Sigmoid colon (tissue), 4 donors: ENCODE data around the gene RITA1.

Experiments used
- POLR2A ChIP-seq, 2 donors: fragments of 450-650 bp; IDR thresholded peaks; one replicate each; pipeline ENCODE4 v1.6.1; 2016; ENCODE audit warnings: antibody characterized with exemption in 2 of 2, mild to moderate bottlenecking in 2 of 2, moderate library complexity in 2 of 2
- POLR2AphosphoS5 ChIP-seq, 4 donors: sonication (generic); formaldehyde crosslinking; IDR thresholded peaks; one replicate each; pipeline ENCODE4 v1.6.1; 2017; ENCODE audit warnings: antibody characterized with exemption in 4 of 4

GRCh38 chr12:113154351-113154973 is 31.1 kb upstream of the RITA1 start:
- TF ChIP-seq POLR2AphosphoS5 (IDR thresholded peaks at IDR 0.05): no peak
- TF ChIP-seq POLR2A (IDR thresholded peaks at IDR 0.05): no peak
